WTC11 (cell line): ENCODE measurements around the gene ERFL. TPM values are rescaled to one million over a fixed set of nuclear protein-coding genes. Genes with fewer than 3 reads are reported as not detected.

Experiments used
- AR ChIP-seq: fragments of 250-450 bp; sonication (Bioruptor Pico); IDR thresholded peaks from 2 replicates; pipeline ENCODE4 v1.9.0; 2021; ENCODE audit warnings: mild to moderate bottlenecking
- CBFB ChIP-seq: sonication (generic); formaldehyde crosslinking; IDR thresholded peaks from 2 replicates; pipeline ENCODE4 v1.8.1; 2022; ENCODE audit warnings: mild to moderate bottlenecking, low read depth, missing genetic modification reagents
- CREB1 ChIP-seq: sonication (generic); formaldehyde crosslinking; IDR thresholded peaks from 2 replicates; pipeline ENCODE4 v1.8.0; 2023; ENCODE audit warnings: mild to moderate bottlenecking, missing genetic modification reagents
- CTCF ChIP-seq: fragments of 200-600 bp; IDR thresholded peaks from 2 replicates; pipeline ENCODE4 v1.8.0; 2022; ENCODE audit warnings: antibody characterized with exemption
- ELF4 ChIP-seq: sonication (generic); formaldehyde crosslinking; IDR thresholded peaks from 2 replicates; pipeline ENCODE4 v1.8.1; 2022; ENCODE audit warnings: low read depth, mild to moderate bottlenecking, moderate library complexity, missing genetic modification reagents
- FOXJ3 ChIP-seq: sonication (generic); formaldehyde crosslinking; IDR thresholded peaks from 2 replicates; pipeline ENCODE4 v1.9.0; 2021; ENCODE audit warnings: missing genetic modification reagents, mild to moderate bottlenecking, borderline replicate concordance
- GTF2I ChIP-seq: fragments of 250-450 bp; sonication (Bioruptor Pico); conservative IDR thresholded peaks from 2 replicates; pipeline ENCODE4 v1.4.0; 2021; ENCODE audit warnings: mild to moderate bottlenecking
- HMGXB4 ChIP-seq: sonication (generic); formaldehyde crosslinking; IDR thresholded peaks from 2 replicates; pipeline ENCODE4 v1.8.1; 2023; ENCODE audit warnings: mild to moderate bottlenecking, moderate library complexity, missing genetic modification reagents
- IRF1 ChIP-seq: sonication (generic); formaldehyde crosslinking; IDR thresholded peaks from 2 replicates; pipeline ENCODE4 v1.8.0; 2023; ENCODE audit warnings: missing genetic modification reagents
- IRF2 ChIP-seq: sonication (generic); formaldehyde crosslinking; IDR thresholded peaks from 2 replicates; pipeline ENCODE4 v1.8.0; 2022; ENCODE audit warnings: low read depth, missing genetic modification reagents, borderline replicate concordance
- JAZF1 ChIP-seq: fragments of 250-450 bp; sonication (Bioruptor Pico); IDR thresholded peaks from 2 replicates; pipeline ENCODE4 v1.9.0; 2021; ENCODE audit warnings: moderate library complexity, mild to moderate bottlenecking, inconsistent platforms
- MXD4 ChIP-seq: fragments of 250-450 bp; sonication (Bioruptor Pico); IDR thresholded peaks from 2 replicates; pipeline ENCODE4 v1.8.0; 2021; ENCODE audit warnings: mild to moderate bottlenecking, moderate library complexity, borderline replicate concordance
- MYBL2 ChIP-seq: sonication (generic); formaldehyde crosslinking; IDR thresholded peaks from 2 replicates; pipeline ENCODE4 v1.8.1; 2023; ENCODE audit warnings: mild to moderate bottlenecking, moderate library complexity, missing genetic modification reagents
- NR1H2 ChIP-seq: sonication (generic); formaldehyde crosslinking; IDR thresholded peaks from 2 replicates; pipeline ENCODE4 v1.9.0; 2021; ENCODE audit warnings: mild to moderate bottlenecking, moderate library complexity, missing genetic modification reagents
- OVOL2 ChIP-seq: fragments of 250-450 bp; sonication (Bioruptor Pico); IDR thresholded peaks from 2 replicates; pipeline ENCODE4 v1.9.0; 2021; ENCODE audit warnings: mild to moderate bottlenecking, borderline replicate concordance
- PRDM15 ChIP-seq: sonication (generic); formaldehyde crosslinking; IDR thresholded peaks from 2 replicates; pipeline ENCODE4 v1.8.0; 2022; ENCODE audit warnings: missing genetic modification reagents
- PREB ChIP-seq: sonication (generic); formaldehyde crosslinking; IDR thresholded peaks from 2 replicates; pipeline ENCODE4 v1.8.1; 2022; ENCODE audit warnings: mild to moderate bottlenecking, missing genetic modification reagents, moderate library complexity, borderline replicate concordance
- RELA ChIP-seq: sonication (generic); formaldehyde crosslinking; IDR thresholded peaks from 2 replicates; pipeline ENCODE4 v1.8.1; 2022; ENCODE audit warnings: missing genetic modification reagents, mild to moderate bottlenecking, borderline replicate concordance
- RORB ChIP-seq: fragments of 250-450 bp; sonication (Bioruptor Pico); IDR thresholded peaks from 2 replicates; pipeline ENCODE4 v1.9.0; 2021; ENCODE audit warnings: mild to moderate bottlenecking
- SOX15 ChIP-seq: fragments of 250-450 bp; sonication (Bioruptor Pico); IDR thresholded peaks from 2 replicates; pipeline ENCODE4 v1.9.0; 2021; ENCODE audit warnings: mild to moderate bottlenecking
- TP53 ChIP-seq: sonication (generic); formaldehyde crosslinking; IDR thresholded peaks from 2 replicates; pipeline ENCODE4 v1.8.1; 2023; ENCODE audit warnings: mild to moderate bottlenecking, missing genetic modification reagents
- USF1 ChIP-seq: sonication (generic); formaldehyde crosslinking; IDR thresholded peaks from 2 replicates; pipeline ENCODE4 v1.8.0; 2022; ENCODE audit warnings: mild to moderate bottlenecking, missing genetic modification reagents
- ZBTB21 ChIP-seq: sonication (generic); formaldehyde crosslinking; IDR thresholded peaks from 2 replicates; pipeline ENCODE4 v1.8.1; 2023; ENCODE audit warnings: mild to moderate bottlenecking, missing genetic modification reagents, borderline replicate concordance
- ZBTB43 ChIP-seq: sonication (generic); formaldehyde crosslinking; IDR thresholded peaks from 2 replicates; pipeline ENCODE4 v1.8.1; 2023; ENCODE audit warnings: mild to moderate bottlenecking, missing genetic modification reagents
- total RNA-seq: library from RNA; stranded (reverse); gene quantifications from 3 replicates; pipeline ENCODE4 v1.2.3, GENCODE V29; 2021

Gene ERFL
- total RNA-seq, 1 experiment from 2014 or later, result 0.31 TPM

- TF ChIP-seq HMGXB4 (CRISPR knock-in tag), result no peak
- no peak for TF ChIP-seq PRDM15 (CRISPR knock-in tag)
- TF ChIP-seq CTCF, result no peak
- TF ChIP-seq SOX15 (CRISPR knock-in tag), result no peak
- no peak for TF ChIP-seq CBFB (CRISPR knock-in tag)
- TF ChIP-seq MYBL2 (CRISPR knock-in tag), result 0 out of 2 replicates have a peak, but pooled peaks have one; percentile 27
- no peak for TF ChIP-seq PREB
- no peak for TF ChIP-seq MXD4 (CRISPR knock-in tag)
- TF ChIP-seq ELF4 (CRISPR knock-in tag), result 0 out of 2 replicates have a peak, but pooled peaks have one; percentile 50
- TF ChIP-seq IRF2 (CRISPR knock-in tag), result no peak
- no peak for TF ChIP-seq CREB1 (CRISPR knock-in tag)
- no peak for TF ChIP-seq IRF1 (CRISPR knock-in tag)
- TF ChIP-seq GTF2I (CRISPR knock-in tag), result peak; percentile 82; the same call in 1 of the 2 replicates
- TF ChIP-seq RELA (CRISPR knock-in tag), result no peak
- no peak for TF ChIP-seq FOXJ3 (CRISPR knock-in tag)
- no peak for TF ChIP-seq AR (CRISPR knock-in tag)
- no peak for TF ChIP-seq TP53 (CRISPR knock-in tag)
- no peak for TF ChIP-seq ZBTB21 (CRISPR knock-in tag)
- TF ChIP-seq NR1H2, result no peak
- no peak for TF ChIP-seq JAZF1 (CRISPR knock-in tag)
- TF ChIP-seq ZBTB43 (CRISPR knock-in tag), result no peak
- 0 out of 2 replicates have a peak, but pooled peaks have one; percentile 28 for TF ChIP-seq USF1
- TF ChIP-seq OVOL2 (CRISPR knock-in tag), result no peak
- no peak for TF ChIP-seq RORB (CRISPR knock-in tag)
Measured at GRCh38 chr19:41959056-41960053, 31.1 kb upstream of the ERFL start, which contains the start of gene RABAC1 (continued).
